HEK293 (cell line): ENCODE measurements around the gene PLBD1.

Experiments
- CTCF ChIA-PET: fragments of 350-600 bp; formaldehyde crosslinking; extraction: SDS; loops from one replicate; lab custom pipeline; 2021; ENCODE audit warnings: antibody characterized with exemption; lab: Yijun Ruan, JAX
- POLR2A ChIA-PET: fragments of 300-600 bp; formaldehyde crosslinking; extraction: SDS; loops from one replicate; lab custom pipeline; 2020; ENCODE audit warnings: antibody characterized with exemption, inconsistent platforms; lab: Yijun Ruan, JAX
- H3K27ac ChIP-seq: fragments of 200-500 bp; sonication (Bioruptor generic); 2 replicates; pipeline ENCODE4 v1.5.1; 2014; ENCODE audit warnings: low read depth, low read length, control low read depth, inconsistent platforms; ENCODE audit errors: extremely low read depth
- H3K36me3 ChIP-seq, 2 experiments: fragments of 200-500 bp in 1 of 2; sonication (Bioruptor generic) in 1 of 2; 1 replicate in 1 of 2; 2 replicates in 1 of 2; pipeline ENCODE4 v1.5.1; 2014 to 2017; ENCODE audit warnings: inconsistent platforms in 2 of 2, low read length in 2 of 2; ENCODE audit not compliant: control insufficient read depth in 2 of 2, insufficient read depth in 1 of 2
- H3K4me1 ChIP-seq: fragments of 200-500 bp; sonication (Bioruptor generic); 2 replicates; pipeline ENCODE4 v1.5.1; 2014; ENCODE audit warnings: mild to moderate bottlenecking, low read length, inconsistent platforms; ENCODE audit not compliant: control insufficient read depth, insufficient read depth
- H3K4me3 ChIP-seq: 2 replicates; pipeline ENCODE4 v1.5.1; 2011; ENCODE audit warnings: low read depth, mild to moderate bottlenecking, control low read depth, low read length, moderate library complexity
- H3K9me3 ChIP-seq: fragments of 200-500 bp; sonication (Bioruptor generic); 2 replicates; pipeline ENCODE4 v1.5.1; 2014; ENCODE audit warnings: low read depth, low read length, inconsistent platforms; ENCODE audit not compliant: control insufficient read depth, insufficient read depth
- ELK4 ChIP-seq: IDR thresholded peaks from 2 replicates; pipeline ENCODE4 v1.6.1; 2011; ENCODE audit warnings: mild to moderate bottlenecking, low read depth, low read length, borderline replicate concordance
- HOXC10 ChIP-seq: sonication (generic); formaldehyde crosslinking; IDR thresholded peaks from 2 replicates; pipeline ENCODE4 v1.8.1; 2023; ENCODE audit warnings: mild to moderate bottlenecking, missing genetic modification reagents
- KLF1 ChIP-seq: fragments of 450-650 bp; formaldehyde crosslinking; IDR thresholded peaks from 2 replicates; pipeline ENCODE4 v1.5.1; 2016; ENCODE audit warnings: missing biosample characterization, missing genetic modification characterization
- PATZ1 ChIP-seq: fragments of 450-650 bp; formaldehyde crosslinking; IDR thresholded peaks from 2 replicates; pipeline ENCODE4 v1.5.1; 2016; ENCODE audit warnings: missing biosample characterization, missing genetic modification characterization
- REST ChIP-seq: fragments of 450-650 bp; formaldehyde crosslinking; IDR thresholded peaks from 2 replicates; pipeline ENCODE4 v1.5.1; 2016; ENCODE audit warnings: missing biosample characterization, missing genetic modification characterization
- ZFHX2 ChIP-seq: fragments of 450-650 bp; formaldehyde crosslinking; conservative IDR thresholded peaks from 2 replicates; pipeline ENCODE4 v1.5.1; 2016; ENCODE audit warnings: missing biosample characterization, missing genetic modification characterization
- ZNF114 ChIP-seq: fragments of 450-650 bp; formaldehyde crosslinking; IDR thresholded peaks from 2 replicates; pipeline ENCODE4 v1.5.0; 2017; ENCODE audit warnings: missing biosample characterization, missing genetic modification characterization
- ZNF175 ChIP-seq: fragments of 450-650 bp; formaldehyde crosslinking; IDR thresholded peaks from 2 replicates; pipeline ENCODE4 v1.5.1; 2016; ENCODE audit warnings: missing biosample characterization, missing genetic modification characterization
- ZNF18 ChIP-seq: fragments of 450-650 bp; formaldehyde crosslinking; IDR thresholded peaks from 2 replicates; pipeline ENCODE4 v1.5.1; 2016; ENCODE audit warnings: missing biosample characterization, missing genetic modification characterization
- ZNF202 ChIP-seq: fragments of 450-650 bp; formaldehyde crosslinking; IDR thresholded peaks from 2 replicates; pipeline ENCODE4 v1.5.1; 2016; ENCODE audit warnings: missing biosample characterization, missing genetic modification characterization, borderline replicate concordance
- ZNF223 ChIP-seq: fragments of 450-650 bp; formaldehyde crosslinking; IDR thresholded peaks from 2 replicates; pipeline ENCODE4 v1.5.1; 2016; ENCODE audit warnings: missing biosample characterization, missing genetic modification characterization
- ZNF350 ChIP-seq: fragments of 450-650 bp; formaldehyde crosslinking; IDR thresholded peaks from 2 replicates; pipeline ENCODE4 v1.5.0; 2017; ENCODE audit warnings: missing biosample characterization, mild to moderate bottlenecking, missing genetic modification characterization
- ZNF366 ChIP-seq: fragments of 450-650 bp; formaldehyde crosslinking; conservative IDR thresholded peaks from 2 replicates; pipeline ENCODE4 v1.5.1; 2016; ENCODE audit warnings: missing biosample characterization, missing genetic modification characterization
- ZNF488 ChIP-seq: fragments of 450-650 bp; formaldehyde crosslinking; IDR thresholded peaks from 2 replicates; pipeline ENCODE4 v1.5.1; 2016; ENCODE audit warnings: missing biosample characterization, missing genetic modification characterization
- ZNF518A ChIP-seq: fragments of 450-650 bp; formaldehyde crosslinking; conservative IDR thresholded peaks from 2 replicates; pipeline ENCODE4 v1.5.1; 2016; ENCODE audit warnings: low read depth, missing biosample characterization, missing genetic modification characterization
- ZNF549 ChIP-seq: fragments of 450-650 bp; IDR thresholded peaks from 2 replicates; pipeline ENCODE4 v1.5.1; 2018; ENCODE audit warnings: missing biosample characterization, missing genetic modification characterization, mild to moderate bottlenecking, inconsistent platforms, moderate library complexity
- ZNF664 ChIP-seq: fragments of 450-650 bp; formaldehyde crosslinking; IDR thresholded peaks from 2 replicates; pipeline ENCODE4 v1.5.1; 2016; ENCODE audit warnings: missing biosample characterization, missing genetic modification characterization
- ZNF76 ChIP-seq: fragments of 450-650 bp; formaldehyde crosslinking; IDR thresholded peaks from 2 replicates; pipeline ENCODE4; 2016; ENCODE audit warnings: low read depth, missing biosample characterization, missing genetic modification characterization, borderline replicate concordance
- ZSCAN16 ChIP-seq: fragments of 450-650 bp; formaldehyde crosslinking; IDR thresholded peaks from 2 replicates; pipeline ENCODE4 v1.5.1; 2016; ENCODE audit warnings: missing biosample characterization, missing genetic modification characterization

Gene PLBD1

GRCh38 chr12:14560904-14561574, 6.6 kb downstream of the PLBD1 start (continued):
- TF ChIP-seq PATZ1 (tag by site-specific recombination) (no peak), ZNF366 (tag by site-specific recombination) (no peak), ELK4 (no peak), HOXC10 (CRISPR knock-in tag) (no peak), ZNF223 (tag by site-specific recombination) (no peak)

- no peak overlapping the region for H3K4me3 ChIP-seq
- TF ChIP-seq ZNF175 = no peak
- TF ChIP-seq ZNF488 (tag by site-specific recombination) = no peak
- TF ChIP-seq ZNF549 (tag by site-specific recombination) = no peak
- no peak for TF ChIP-seq ZNF114 (tag by site-specific recombination)
- no peak for TF ChIP-seq ZSCAN16 (tag by site-specific recombination)
- no peak for TF ChIP-seq ZNF202 (tag by site-specific recombination)
- TF ChIP-seq KLF1 (tag by site-specific recombination) = no peak
- TF ChIP-seq, all 188 proteins: peak for 0
- Histone ChIP-seq H3K27ac (no peak overlapping the region), H3K9me3 (no peaks in the 10 kb centered on the region), H3K4me1 (no peaks in the 10 kb centered on the region), H3K36me3 (no peaks in the 10 kb centered on the region)
- CTCF ChIA-PET = no interaction called here
- POLR2A ChIA-PET = no interaction called here
These were observed 9.2 kb downstream of the PLBD1 start for GRCh38 chr12:14558473-14558959.

- no peaks in the 10 kb centered on the region for H3K36me3 ChIP-seq
- no peaks in the 10 kb centered on the region for H3K9me3 ChIP-seq
- POLR2A ChIA-PET = no interaction called here
- H3K27ac ChIP-seq = no peak overlapping the region
- CTCF ChIA-PET = no interaction called here
- no peak overlapping the region for H3K4me3 ChIP-seq
- H3K4me1 ChIP-seq = no peaks in the 10 kb centered on the region
- TF ChIP-seq REST (tag by site-specific recombination) = no peak
- no peak for TF ChIP-seq ZNF664 (tag by site-specific recombination)
- no peak for TF ChIP-seq ZNF18 (tag by site-specific recombination)
- no peak for TF ChIP-seq ZNF350 (tag by site-specific recombination)
- no peak for TF ChIP-seq ZNF518A (tag by site-specific recombination)
- TF ChIP-seq ZNF76 (tag by site-specific recombination) = no peak
- TF ChIP-seq ZFHX2 = no peak
These were observed 9.7 kb downstream of the PLBD1 start for GRCh38 chr12:14557966-14558365.
